ENCODE data around the gene GLOD4. TPM values are rescaled to one million over a fixed set of nuclear protein-coding genes. Genes with fewer than 3 reads are reported as not detected.
A peak's percentile ranks its signal among the peaks of the same experiment; 100 is the strongest.

The GLOD4 gene
- total RNA-seq, 1 donor from 2014 or later = 80.1 TPM

- Mint-ChIP-seq H3K36me3 (ENCODE audit: unreplicated experiment) (no peaks in the 10 kb centered on the region), H3K27me3 (ENCODE audit: unreplicated experiment) (peaks cover 12% of the 10 kb centered on the region), H3K9me3 (ENCODE audit: unreplicated experiment) (peaks cover 24% of the 10 kb centered on the region), H3K4me1 (ENCODE audit: low read depth, unreplicated experiment) (peaks cover 24% of the 10 kb centered on the region), H3K27ac (ENCODE audit: unreplicated experiment) (no peak overlapping the region), H3K4me3 (ENCODE audit: unreplicated experiment) (no peak overlapping the region)
- no peak for TF ChIP-seq CTCF (IDR thresholded peaks at IDR 0.05; ENCODE audit: partially characterized antibody, unreplicated experiment)
- DNase-seq = no peak
Measured at GRCh38 chr17:778096-778495, 4.0 kb downstream of the GLOD4 start.

- Mint-ChIP-seq H3K27me3 (ENCODE audit: unreplicated experiment) (peaks cover 7% of the 10 kb centered on the region), H3K27ac (ENCODE audit: unreplicated experiment) (peak overlapping the region; percentile 94), H3K9me3 (ENCODE audit: unreplicated experiment) (peaks cover 9% of the 10 kb centered on the region), H3K4me3 (ENCODE audit: unreplicated experiment) (peak overlapping the region; percentile 8), H3K36me3 (ENCODE audit: unreplicated experiment) (no peaks in the 10 kb centered on the region), H3K4me1 (ENCODE audit: low read depth, unreplicated experiment) (peaks cover 26% of the 10 kb centered on the region)
- DNase-seq = no peak
- no peak for TF ChIP-seq CTCF (IDR thresholded peaks at IDR 0.05; ENCODE audit: partially characterized antibody, unreplicated experiment)
Measured at GRCh38 chr17:774313-774584, 7.8 kb downstream of the GLOD4 start.

- Mint-ChIP-seq H3K9me3 (ENCODE audit: unreplicated experiment) (peaks cover 9% of the 10 kb centered on the region), H3K27ac (ENCODE audit: unreplicated experiment) (peak overlapping the region; percentile 94), H3K36me3 (ENCODE audit: unreplicated experiment) (peaks cover 4% of the 10 kb centered on the region), H3K4me1 (ENCODE audit: low read depth, unreplicated experiment) (peaks cover 30% of the 10 kb centered on the region), H3K4me3 (ENCODE audit: unreplicated experiment) (peak overlapping the region; percentile 68), H3K27me3 (ENCODE audit: unreplicated experiment) (peaks cover 9% of the 10 kb centered on the region)
- no peak for TF ChIP-seq CTCF (IDR thresholded peaks at IDR 0.05; ENCODE audit: partially characterized antibody, unreplicated experiment)
- no peak for DNase-seq
Measured at GRCh38 chr17:773467-774312, 8.4 kb downstream of the GLOD4 start.

GRCh38 chr17:773016-773415 lies 9.1 kb downstream of the GLOD4 start:
- H3K36me3 Mint-ChIP-seq (ENCODE audit: unreplicated experiment) = peaks cover 4% of the 10 kb centered on the region
- H3K4me3 Mint-ChIP-seq (ENCODE audit: unreplicated experiment) = no peak overlapping the region
- no peak for DNase-seq
- H3K27ac Mint-ChIP-seq (ENCODE audit: unreplicated experiment) = peak overlapping the region; percentile 74
- peaks cover 30% of the 10 kb centered on the region for H3K4me1 Mint-ChIP-seq (ENCODE audit: low read depth, unreplicated experiment)
- H3K27me3 Mint-ChIP-seq (ENCODE audit: unreplicated experiment) = peaks cover 9% of the 10 kb centered on the region
- no peak for TF ChIP-seq CTCF (IDR thresholded peaks at IDR 0.05; ENCODE audit: partially characterized antibody, unreplicated experiment)
- H3K9me3 Mint-ChIP-seq (ENCODE audit: unreplicated experiment) = peaks cover 9% of the 10 kb centered on the region

GRCh38 chr17:767076-767475 lies 15.0 kb downstream of the GLOD4 start:
- H3K36me3 Mint-ChIP-seq (ENCODE audit: unreplicated experiment) = peaks cover 8% of the 10 kb centered on the region
- TF ChIP-seq CTCF (IDR thresholded peaks at IDR 0.05; ENCODE audit: partially characterized antibody, unreplicated experiment) = no peak
- peaks cover 2% of the 10 kb centered on the region for H3K27me3 Mint-ChIP-seq (ENCODE audit: unreplicated experiment)
- peaks cover 5% of the 10 kb centered on the region for H3K4me1 Mint-ChIP-seq (ENCODE audit: low read depth, unreplicated experiment)
- no peak overlapping the region for H3K27ac Mint-ChIP-seq (ENCODE audit: unreplicated experiment)
- DNase-seq = no peak
- H3K9me3 Mint-ChIP-seq (ENCODE audit: unreplicated experiment) = peaks cover 6% of the 10 kb centered on the region
- H3K4me3 Mint-ChIP-seq (ENCODE audit: unreplicated experiment) = no peak overlapping the region
